Iris pigment epithelial cell (primary cell): ENCODE results near the gene NAALADL1.
A peak's percentile ranks its signal among the peaks of the same experiment; 100 is the strongest.
"Not testable (repeated sequence)": the region's sequence is repeated elsewhere in the genome, so short reads cannot be mapped to it uniquely, and the experiment has no call there.

Source experiments
- DNase-seq: peaks from one replicate; pipeline ENCODE4 v3.0.0-alpha.2; 2011; ENCODE audit warnings: low read depth

The NAALADL1 gene

DNA sequence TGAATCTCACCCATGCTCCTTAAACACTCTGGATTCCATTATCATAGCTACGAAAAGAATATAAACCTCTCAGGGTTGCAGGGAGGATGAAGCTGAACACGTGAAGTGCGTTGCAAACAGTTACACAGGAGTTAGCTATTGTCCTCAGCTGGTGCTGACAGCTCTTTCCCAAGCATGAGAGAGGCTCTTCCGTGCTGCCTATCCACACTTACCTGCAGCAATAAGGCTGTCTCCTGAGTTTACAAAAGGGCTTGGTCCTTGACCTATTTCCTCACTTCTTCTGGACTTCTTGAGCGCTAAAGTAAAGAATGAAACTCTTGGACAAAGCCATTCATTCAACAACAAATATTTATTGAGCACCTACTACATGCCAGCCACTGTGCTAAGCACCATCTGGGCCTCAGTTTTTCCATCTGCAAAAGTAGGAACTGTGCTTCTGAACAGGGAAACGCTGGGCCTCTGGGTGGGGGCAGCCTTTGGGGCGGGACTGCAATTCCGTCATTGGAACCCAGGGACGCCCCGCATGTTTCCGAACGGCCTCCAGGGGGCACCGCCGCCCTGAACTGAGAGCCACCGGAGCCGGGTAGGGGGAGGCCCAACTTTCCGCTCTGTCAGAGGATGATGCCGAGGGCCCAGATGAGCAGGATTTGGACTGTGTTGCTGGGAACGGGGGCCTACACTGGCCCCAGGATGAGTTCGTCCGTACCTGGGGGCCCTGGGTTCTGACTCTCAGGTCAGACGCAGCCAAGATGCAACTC lies 45.0 kb downstream of the NAALADL1 start:
- DNase-seq: peak; percentile 82

GRCh38 chr11:65008873-65009272 lies 49.5 kb downstream of the NAALADL1 start:
- no peak for DNase-seq

- DNase-seq: no peak
Observed at GRCh38 chr11:65008016-65008415, 50.3 kb downstream of the NAALADL1 start.

DNA sequence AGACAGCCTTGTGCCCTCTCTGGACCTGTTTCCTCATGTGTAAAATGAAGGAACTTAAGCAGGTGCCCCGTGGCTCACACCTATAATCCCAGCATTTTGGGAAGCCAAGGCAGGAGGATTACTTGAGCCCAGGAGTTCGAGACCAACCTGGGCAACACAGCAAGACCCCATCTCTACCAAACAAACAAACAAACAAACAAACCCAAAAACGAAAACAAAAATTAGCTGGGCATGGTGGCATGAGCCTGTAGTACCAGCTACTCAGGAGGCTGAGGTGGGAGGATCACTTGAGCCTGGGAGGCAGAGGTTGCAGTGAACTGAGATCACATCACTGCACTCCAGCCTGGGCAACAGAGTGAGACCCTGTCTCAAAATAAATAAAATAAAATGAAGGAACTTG lies 54.4 kb downstream of the NAALADL1 start:
- DNase-seq: not testable (repeated sequence)

GRCh38 chr11:65003282-65003681 lies 55.1 kb downstream of the NAALADL1 start:
- peak; percentile 60 for DNase-seq

- no peak for DNase-seq
Observed at GRCh38 chr11:65002706-65003105, 55.6 kb downstream of the NAALADL1 start.

GRCh38 chr11:64999478-64999877 lies 58.9 kb downstream of the NAALADL1 start:
- no peak for DNase-seq

DNA sequence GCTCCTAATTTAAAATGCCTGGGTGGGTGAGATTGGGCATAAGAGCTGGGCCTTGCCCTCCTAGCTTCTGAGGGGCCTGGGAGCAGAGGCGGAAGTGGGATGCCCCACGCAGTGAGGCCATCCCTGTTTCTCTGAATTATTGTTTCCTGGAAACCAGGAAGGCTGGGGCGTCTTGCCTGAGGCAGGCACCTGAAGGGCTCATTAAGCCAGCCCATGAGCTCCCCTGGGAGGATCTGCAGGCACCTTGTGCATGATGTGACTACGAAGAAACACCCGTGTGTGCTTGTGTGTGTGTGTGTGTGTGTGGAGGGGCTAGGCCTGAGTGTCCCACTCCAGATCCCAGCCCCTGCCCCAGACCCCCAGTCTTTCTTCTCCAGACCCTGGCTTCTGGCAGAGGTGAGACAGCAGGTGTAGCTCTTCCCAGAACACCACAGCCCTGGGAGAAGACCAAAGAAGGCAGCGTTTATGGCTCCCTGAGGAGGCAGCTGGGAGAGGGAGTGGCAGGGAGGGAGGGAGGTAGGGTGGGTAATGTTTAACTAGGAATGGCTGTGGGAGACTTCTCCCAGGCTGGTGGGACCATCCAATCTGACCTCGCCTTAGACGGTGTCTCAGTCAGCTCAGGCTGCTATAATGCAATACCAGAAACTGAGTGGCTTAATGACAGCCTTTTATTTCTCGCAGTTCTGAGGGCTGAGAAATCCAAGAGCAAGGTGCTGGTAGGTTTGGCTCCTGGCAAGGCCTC lies 59.5 kb downstream of the NAALADL1 start:
- DNase-seq: no peak

- DNase-seq: no peak
Observed at GRCh38 chr11:64998141-64998540, 60.2 kb downstream of the NAALADL1 start.

GRCh38 chr11:64996710-64997380 lies 61.5 kb downstream of the NAALADL1 start, which contains the start of gene BATF2:
BATF2 (minus strand) TSS chr11:64996971; CDS start chr11:64996914, 57 bp downstream.
- peak; percentile 69 for DNase-seq

DNA sequence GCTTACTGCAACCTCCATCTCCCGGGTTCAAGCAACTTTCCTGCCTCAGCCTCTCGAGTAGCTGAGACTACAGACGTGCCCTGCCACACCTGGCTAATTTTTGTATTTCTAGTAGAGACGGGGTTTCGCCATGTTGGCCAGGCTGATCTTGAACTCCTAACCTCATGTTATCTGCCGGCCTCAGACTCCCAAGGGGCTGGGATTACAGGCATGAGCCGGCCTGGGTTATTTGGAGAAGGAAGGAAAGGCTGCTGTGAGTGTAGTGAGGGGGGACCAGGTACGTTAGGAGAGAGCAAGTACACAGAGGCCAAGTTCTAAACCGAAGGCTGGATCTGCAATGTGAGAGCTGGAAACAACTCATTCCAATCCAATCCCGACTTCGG lies 62.0 kb downstream of the NAALADL1 start:
- no peak for DNase-seq
